ENCODE data around the gene GRID2. TPM values are rescaled to one million over a fixed set of nuclear protein-coding genes. Genes with fewer than 3 reads are reported as not detected.
"Not testable (repeated sequence)": the region's sequence is repeated elsewhere in the genome, so short reads cannot be mapped to it uniquely, and the experiment has no call there.

The GRID2 gene
- total and polyA plus RNA-seq, 4 donors, result under 0.01 to 0.02 TPM; not detected in 2

GRCh38 chr4:92447255-92447905, 143.6 kb downstream of the GRID2 start:
- no peak for DNase-seq (ENCODE audit: low spot score)
- H3K4me3 ChIP-seq (ENCODE audit: low read depth in 1 of 3, low read length in 3 of 3), result no peak overlapping the region
- 63% methylated on average over 1 of the region's 1 CpG for WGBS

GRCh38 chr4:92448176-92448575, 144.4 kb downstream of the GRID2 start:
- not testable (repeated sequence) for DNase-seq (ENCODE audit: low spot score); H3K9me3 ChIP-seq (ENCODE audit: control insufficient read depth in 4 of 4, low read length in 3 of 4); H3K9ac ChIP-seq (ENCODE audit: low read depth in 1 of 2, low read length in 2 of 2); H3K4me3 ChIP-seq (ENCODE audit: low read depth in 1 of 3, low read length in 3 of 3); H3K27me3 ChIP-seq (ENCODE audit: control insufficient read depth in 4 of 4, insufficient read depth in 4 of 4, low read length in 3 of 4); H3K27ac ChIP-seq (ENCODE audit: low read depth in 1 of 2, low read length in 2 of 2); H3K4me1 ChIP-seq (ENCODE audit: control insufficient read depth in 4 of 4, insufficient read depth in 4 of 4, low read length in 3 of 4); H3K36me3 ChIP-seq (ENCODE audit: control insufficient read depth in 4 of 4, insufficient read depth in 3 of 4, low read depth in 1 of 4, low read length in 3 of 4)
- WGBS, result 82% methylated on average over 5 of the region's 5 CpGs

More at GRCh38 chr4:92447255-92447905, 143.6 kb downstream of the GRID2 start:
- H3K4me1 ChIP-seq (ENCODE audit: control insufficient read depth in 4 of 4, insufficient read depth in 4 of 4, low read length in 3 of 4), result no peaks in the 10 kb centered on the region
- TF ChIP-seq FOXA1 (IDR thresholded peaks at IDR 0.05) (no peak), REST (IDR thresholded peaks at IDR 0.05) (no peak), RXRA (IDR thresholded peaks at IDR 0.05) (no peak), GABPA (IDR thresholded peaks at IDR 0.05 in 1 of 2, conservative IDR thresholded peaks at IDR 0.05 in 1 of 2) (no peak), MAX (IDR thresholded peaks at IDR 0.05) (no peak), HNF4A (conservative IDR thresholded peaks at IDR 0.05) (no peak), JUND (IDR thresholded peaks at IDR 0.05) (no peak), HNF4G (IDR thresholded peaks at IDR 0.05) (no peak), RAD21 (IDR thresholded peaks at IDR 0.05) (no peak), CTCF (IDR thresholded peaks at IDR 0.05; ENCODE audit: low read depth, low read length, missing input control) (no peak), YY1 (IDR thresholded peaks at IDR 0.05) (no peak), ZBTB33 (IDR thresholded peaks at IDR 0.05) (no peak), TAF1 (conservative IDR thresholded peaks at IDR 0.05) (no peak), FOXA2 (IDR thresholded peaks at IDR 0.05) (no peak)
- no peaks in the 10 kb centered on the region for H3K36me3 ChIP-seq (ENCODE audit: control insufficient read depth in 4 of 4, insufficient read depth in 3 of 4, low read depth in 1 of 4, low read length in 3 of 4)
- H3K9me3 ChIP-seq (ENCODE audit: control insufficient read depth in 4 of 4, low read length in 3 of 4), result no peaks in the 10 kb centered on the region
- H3K9ac ChIP-seq (ENCODE audit: low read depth in 1 of 2, low read length in 2 of 2), result no peak overlapping the region
- no peak overlapping the region for H3K27ac ChIP-seq (ENCODE audit: low read depth in 1 of 2, low read length in 2 of 2)
- H3K27me3 ChIP-seq (ENCODE audit: control insufficient read depth in 4 of 4, insufficient read depth in 4 of 4, low read length in 3 of 4), result no peaks in the 10 kb centered on the region

Measured in liver (tissue), 9 donors.